WTC11 (cell line): Measurements from ENCODE around the gene IQGAP2. TPM values are rescaled to one million over a fixed set of nuclear protein-coding genes. Genes with fewer than 3 reads are reported as not detected.

ENCODE experiments used
- ATF1 ChIP-seq: sonication (generic); formaldehyde crosslinking; IDR thresholded peaks from 2 replicates; pipeline ENCODE4 v1.8.1; 2023; ENCODE audit warnings: mild to moderate bottlenecking, moderate library complexity, missing genetic modification reagents
- ELF4 ChIP-seq: sonication (generic); formaldehyde crosslinking; IDR thresholded peaks from 2 replicates; pipeline ENCODE4 v1.8.1; 2022; ENCODE audit warnings: low read depth, mild to moderate bottlenecking, moderate library complexity, missing genetic modification reagents
- GRHL2 ChIP-seq: fragments of 250-450 bp; sonication (Bioruptor Pico); IDR thresholded peaks from 2 replicates; pipeline ENCODE4 v1.8.0; 2022; ENCODE audit warnings: mild to moderate bottlenecking, moderate library complexity; ENCODE audit not compliant: insufficient replicate concordance, severe bottlenecking
- GTF2I ChIP-seq: fragments of 250-450 bp; sonication (Bioruptor Pico); conservative IDR thresholded peaks from 2 replicates; pipeline ENCODE4 v1.4.0; 2021; ENCODE audit warnings: mild to moderate bottlenecking
- HMGA2 ChIP-seq: fragments of 250-450 bp; sonication (Bioruptor Pico); IDR thresholded peaks from 2 replicates; pipeline ENCODE4 v1.4.0; 2021; ENCODE audit warnings: mild to moderate bottlenecking, moderate library complexity
- SMAD3 ChIP-seq: sonication (generic); formaldehyde crosslinking; IDR thresholded peaks from 2 replicates; pipeline ENCODE4 v1.8.0; 2022; ENCODE audit warnings: missing genetic modification reagents, mild to moderate bottlenecking, borderline replicate concordance
- SOX15 ChIP-seq: fragments of 250-450 bp; sonication (Bioruptor Pico); IDR thresholded peaks from 2 replicates; pipeline ENCODE4 v1.9.0; 2021; ENCODE audit warnings: mild to moderate bottlenecking
- ZNF416 ChIP-seq: fragments of 250-450 bp; sonication (Bioruptor Pico); IDR thresholded peaks from 2 replicates; pipeline ENCODE4 v1.9.0; 2021; ENCODE audit warnings: mild to moderate bottlenecking, inconsistent platforms
- total RNA-seq: library from RNA; stranded (reverse); gene quantifications from 3 replicates; pipeline ENCODE4 v1.2.3, GENCODE V29; 2021
- TF ChIP-seq, protein P1 (sequence below): sonication (generic); formaldehyde crosslinking; IDR thresholded peaks from 2 replicates; pipeline ENCODE4 v1.8.1; 2023; ENCODE audit warnings: mild to moderate bottlenecking, missing genetic modification reagents, borderline replicate concordance
- TF ChIP-seq, protein P2 (sequence below): fragments of 250-450 bp; sonication (Bioruptor Pico); IDR thresholded peaks from 2 replicates; pipeline ENCODE4 v1.9.0; 2021; ENCODE audit warnings: mild to moderate bottlenecking
- TF ChIP-seq, protein P3 (sequence below): fragments of 250-450 bp; sonication (Bioruptor Pico); IDR thresholded peaks from 2 replicates; pipeline ENCODE4 v1.9.0; 2021; ENCODE audit warnings: mild to moderate bottlenecking, borderline replicate concordance
- TF ChIP-seq, protein P4 (sequence below): fragments of 250-450 bp; sonication (Bioruptor Pico); IDR thresholded peaks from 2 replicates; pipeline ENCODE4 v2.1.2; 2022; ENCODE audit warnings: mild to moderate bottlenecking, moderate library complexity
- TF ChIP-seq, protein P5 (sequence below): sonication (generic); formaldehyde crosslinking; IDR thresholded peaks from 2 replicates; pipeline ENCODE4 v1.8.1; 2023; ENCODE audit warnings: mild to moderate bottlenecking, missing genetic modification reagents
- TF ChIP-seq, protein P6 (sequence below): sonication (generic); formaldehyde crosslinking; IDR thresholded peaks from 2 replicates; pipeline ENCODE4 v1.8.1; 2022; ENCODE audit warnings: low read depth, missing genetic modification reagents, borderline replicate concordance
- TF ChIP-seq, protein P7 (sequence below): sonication (generic); formaldehyde crosslinking; conservative IDR thresholded peaks from 2 replicates; pipeline ENCODE4 v1.8.1; 2022; ENCODE audit warnings: mild to moderate bottlenecking, missing genetic modification reagents

IQGAP2 gene
- total RNA-seq, 1 experiment from 2014 or later: 70.6 TPM

DNA sequence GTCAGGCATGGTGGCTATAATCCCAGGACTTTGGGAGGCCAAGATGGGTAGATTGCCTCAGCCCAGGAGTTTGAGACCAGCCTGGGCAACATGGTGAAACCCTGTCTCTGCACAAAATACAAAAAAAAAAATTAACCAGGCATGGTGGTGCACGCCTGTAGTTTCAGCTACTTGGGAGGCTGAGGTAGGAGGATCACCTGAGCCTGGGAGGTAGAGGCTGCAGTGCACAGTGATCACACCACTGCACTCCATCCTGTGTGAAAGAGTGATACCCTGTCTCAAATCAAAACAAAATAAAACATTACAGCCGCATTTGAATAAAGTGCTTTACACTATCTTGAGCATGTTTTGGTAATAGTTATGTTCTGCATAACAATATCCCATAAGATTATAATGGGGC is 74.0 kb downstream of the IQGAP2 start (continued):
- TF ChIP-seq, protein P1, sequence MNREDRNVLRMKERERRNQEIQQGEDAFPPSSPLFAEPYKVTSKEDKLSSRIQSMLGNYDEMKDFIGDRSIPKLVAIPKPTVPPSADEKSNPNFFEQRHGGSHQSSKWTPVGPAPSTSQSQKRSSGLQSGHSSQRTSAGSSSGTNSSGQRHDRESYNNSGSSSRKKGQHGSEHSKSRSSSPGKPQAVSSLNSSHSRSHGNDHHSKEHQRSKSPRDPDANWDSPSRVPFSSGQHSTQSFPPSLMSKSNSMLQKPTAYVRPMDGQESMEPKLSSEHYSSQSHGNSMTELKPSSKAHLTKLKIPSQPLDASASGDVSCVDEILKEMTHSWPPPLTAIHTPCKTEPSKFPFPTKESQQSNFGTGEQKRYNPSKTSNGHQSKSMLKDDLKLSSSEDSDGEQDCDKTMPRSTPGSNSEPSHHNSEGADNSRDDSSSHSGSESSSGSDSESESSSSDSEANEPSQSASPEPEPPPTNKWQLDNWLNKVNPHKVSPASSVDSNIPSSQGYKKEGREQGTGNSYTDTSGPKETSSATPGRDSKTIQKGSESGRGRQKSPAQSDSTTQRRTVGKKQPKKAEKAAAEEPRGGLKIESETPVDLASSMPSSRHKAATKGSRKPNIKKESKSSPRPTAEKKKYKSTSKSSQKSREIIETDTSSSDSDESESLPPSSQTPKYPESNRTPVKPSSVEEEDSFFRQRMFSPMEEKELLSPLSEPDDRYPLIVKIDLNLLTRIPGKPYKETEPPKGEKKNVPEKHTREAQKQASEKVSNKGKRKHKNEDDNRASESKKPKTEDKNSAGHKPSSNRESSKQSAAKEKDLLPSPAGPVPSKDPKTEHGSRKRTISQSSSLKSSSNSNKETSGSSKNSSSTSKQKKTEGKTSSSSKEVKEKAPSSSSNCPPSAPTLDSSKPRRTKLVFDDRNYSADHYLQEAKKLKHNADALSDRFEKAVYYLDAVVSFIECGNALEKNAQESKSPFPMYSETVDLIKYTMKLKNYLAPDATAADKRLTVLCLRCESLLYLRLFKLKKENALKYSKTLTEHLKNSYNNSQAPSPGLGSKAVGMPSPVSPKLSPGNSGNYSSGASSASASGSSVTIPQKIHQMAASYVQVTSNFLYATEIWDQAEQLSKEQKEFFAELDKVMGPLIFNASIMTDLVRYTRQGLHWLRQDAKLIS (CRISPR knock-in tag): no peak
- TF ChIP-seq GTF2I (CRISPR knock-in tag) (no peak), SOX15 (no peak), SMAD3 (CRISPR knock-in tag) (no peak), ELF4 (no peak), HMGA2 (no peak), ZNF416 (CRISPR knock-in tag) (no peak), GRHL2 (CRISPR knock-in tag) (no peak), ATF1 (no peak)
- TF ChIP-seq, protein P2, sequence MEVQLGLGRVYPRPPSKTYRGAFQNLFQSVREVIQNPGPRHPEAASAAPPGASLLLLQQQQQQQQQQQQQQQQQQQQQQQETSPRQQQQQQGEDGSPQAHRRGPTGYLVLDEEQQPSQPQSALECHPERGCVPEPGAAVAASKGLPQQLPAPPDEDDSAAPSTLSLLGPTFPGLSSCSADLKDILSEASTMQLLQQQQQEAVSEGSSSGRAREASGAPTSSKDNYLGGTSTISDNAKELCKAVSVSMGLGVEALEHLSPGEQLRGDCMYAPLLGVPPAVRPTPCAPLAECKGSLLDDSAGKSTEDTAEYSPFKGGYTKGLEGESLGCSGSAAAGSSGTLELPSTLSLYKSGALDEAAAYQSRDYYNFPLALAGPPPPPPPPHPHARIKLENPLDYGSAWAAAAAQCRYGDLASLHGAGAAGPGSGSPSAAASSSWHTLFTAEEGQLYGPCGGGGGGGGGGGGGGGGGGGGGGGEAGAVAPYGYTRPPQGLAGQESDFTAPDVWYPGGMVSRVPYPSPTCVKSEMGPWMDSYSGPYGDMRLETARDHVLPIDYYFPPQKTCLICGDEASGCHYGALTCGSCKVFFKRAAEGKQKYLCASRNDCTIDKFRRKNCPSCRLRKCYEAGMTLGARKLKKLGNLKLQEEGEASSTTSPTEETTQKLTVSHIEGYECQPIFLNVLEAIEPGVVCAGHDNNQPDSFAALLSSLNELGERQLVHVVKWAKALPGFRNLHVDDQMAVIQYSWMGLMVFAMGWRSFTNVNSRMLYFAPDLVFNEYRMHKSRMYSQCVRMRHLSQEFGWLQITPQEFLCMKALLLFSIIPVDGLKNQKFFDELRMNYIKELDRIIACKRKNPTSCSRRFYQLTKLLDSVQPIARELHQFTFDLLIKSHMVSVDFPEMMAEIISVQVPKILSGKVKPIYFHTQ (CRISPR knock-in tag): no peak
- TF ChIP-seq, protein P3, sequence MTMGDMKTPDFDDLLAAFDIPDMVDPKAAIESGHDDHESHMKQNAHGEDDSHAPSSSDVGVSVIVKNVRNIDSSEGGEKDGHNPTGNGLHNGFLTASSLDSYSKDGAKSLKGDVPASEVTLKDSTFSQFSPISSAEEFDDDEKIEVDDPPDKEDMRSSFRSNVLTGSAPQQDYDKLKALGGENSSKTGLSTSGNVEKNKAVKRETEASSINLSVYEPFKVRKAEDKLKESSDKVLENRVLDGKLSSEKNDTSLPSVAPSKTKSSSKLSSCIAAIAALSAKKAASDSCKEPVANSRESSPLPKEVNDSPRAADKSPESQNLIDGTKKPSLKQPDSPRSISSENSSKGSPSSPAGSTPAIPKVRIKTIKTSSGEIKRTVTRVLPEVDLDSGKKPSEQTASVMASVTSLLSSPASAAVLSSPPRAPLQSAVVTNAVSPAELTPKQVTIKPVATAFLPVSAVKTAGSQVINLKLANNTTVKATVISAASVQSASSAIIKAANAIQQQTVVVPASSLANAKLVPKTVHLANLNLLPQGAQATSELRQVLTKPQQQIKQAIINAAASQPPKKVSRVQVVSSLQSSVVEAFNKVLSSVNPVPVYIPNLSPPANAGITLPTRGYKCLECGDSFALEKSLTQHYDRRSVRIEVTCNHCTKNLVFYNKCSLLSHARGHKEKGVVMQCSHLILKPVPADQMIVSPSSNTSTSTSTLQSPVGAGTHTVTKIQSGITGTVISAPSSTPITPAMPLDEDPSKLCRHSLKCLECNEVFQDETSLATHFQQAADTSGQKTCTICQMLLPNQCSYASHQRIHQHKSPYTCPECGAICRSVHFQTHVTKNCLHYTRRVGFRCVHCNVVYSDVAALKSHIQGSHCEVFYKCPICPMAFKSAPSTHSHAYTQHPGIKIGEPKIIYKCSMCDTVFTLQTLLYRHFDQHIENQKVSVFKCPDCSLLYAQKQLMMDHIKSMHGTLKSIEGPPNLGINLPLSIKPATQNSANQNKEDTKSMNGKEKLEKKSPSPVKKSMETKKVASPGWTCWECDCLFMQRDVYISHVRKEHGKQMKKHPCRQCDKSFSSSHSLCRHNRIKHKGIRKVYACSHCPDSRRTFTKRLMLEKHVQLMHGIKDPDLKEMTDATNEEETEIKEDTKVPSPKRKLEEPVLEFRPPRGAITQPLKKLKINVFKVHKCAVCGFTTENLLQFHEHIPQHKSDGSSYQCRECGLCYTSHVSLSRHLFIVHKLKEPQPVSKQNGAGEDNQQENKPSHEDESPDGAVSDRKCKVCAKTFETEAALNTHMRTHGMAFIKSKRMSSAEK: no peak
- TF ChIP-seq, protein P4, sequence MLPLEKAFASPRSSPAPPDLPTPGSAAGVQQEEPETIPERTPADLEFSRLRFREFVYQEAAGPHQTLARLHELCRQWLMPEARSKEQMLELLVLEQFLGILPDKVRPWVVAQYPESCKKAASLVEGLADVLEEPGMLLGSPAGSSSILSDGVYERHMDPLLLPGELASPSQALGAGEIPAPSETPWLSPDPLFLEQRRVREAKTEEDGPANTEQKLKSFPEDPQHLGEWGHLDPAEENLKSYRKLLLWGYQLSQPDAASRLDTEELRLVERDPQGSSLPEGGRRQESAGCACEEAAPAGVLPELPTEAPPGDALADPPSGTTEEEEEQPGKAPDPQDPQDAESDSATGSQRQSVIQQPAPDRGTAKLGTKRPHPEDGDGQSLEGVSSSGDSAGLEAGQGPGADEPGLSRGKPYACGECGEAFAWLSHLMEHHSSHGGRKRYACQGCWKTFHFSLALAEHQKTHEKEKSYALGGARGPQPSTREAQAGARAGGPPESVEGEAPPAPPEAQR (CRISPR knock-in tag): no peak
- TF ChIP-seq, protein P5, sequence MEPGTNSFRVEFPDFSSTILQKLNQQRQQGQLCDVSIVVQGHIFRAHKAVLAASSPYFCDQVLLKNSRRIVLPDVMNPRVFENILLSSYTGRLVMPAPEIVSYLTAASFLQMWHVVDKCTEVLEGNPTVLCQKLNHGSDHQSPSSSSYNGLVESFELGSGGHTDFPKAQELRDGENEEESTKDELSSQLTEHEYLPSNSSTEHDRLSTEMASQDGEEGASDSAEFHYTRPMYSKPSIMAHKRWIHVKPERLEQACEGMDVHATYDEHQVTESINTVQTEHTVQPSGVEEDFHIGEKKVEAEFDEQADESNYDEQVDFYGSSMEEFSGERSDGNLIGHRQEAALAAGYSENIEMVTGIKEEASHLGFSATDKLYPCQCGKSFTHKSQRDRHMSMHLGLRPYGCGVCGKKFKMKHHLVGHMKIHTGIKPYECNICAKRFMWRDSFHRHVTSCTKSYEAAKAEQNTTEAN: no peak
- TF ChIP-seq, protein P6, sequence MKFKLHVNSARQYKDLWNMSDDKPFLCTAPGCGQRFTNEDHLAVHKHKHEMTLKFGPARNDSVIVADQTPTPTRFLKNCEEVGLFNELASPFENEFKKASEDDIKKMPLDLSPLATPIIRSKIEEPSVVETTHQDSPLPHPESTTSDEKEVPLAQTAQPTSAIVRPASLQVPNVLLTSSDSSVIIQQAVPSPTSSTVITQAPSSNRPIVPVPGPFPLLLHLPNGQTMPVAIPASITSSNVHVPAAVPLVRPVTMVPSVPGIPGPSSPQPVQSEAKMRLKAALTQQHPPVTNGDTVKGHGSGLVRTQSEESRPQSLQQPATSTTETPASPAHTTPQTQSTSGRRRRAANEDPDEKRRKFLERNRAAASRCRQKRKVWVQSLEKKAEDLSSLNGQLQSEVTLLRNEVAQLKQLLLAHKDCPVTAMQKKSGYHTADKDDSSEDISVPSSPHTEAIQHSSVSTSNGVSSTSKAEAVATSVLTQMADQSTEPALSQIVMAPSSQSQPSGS: no peak
- TF ChIP-seq, protein P7, sequence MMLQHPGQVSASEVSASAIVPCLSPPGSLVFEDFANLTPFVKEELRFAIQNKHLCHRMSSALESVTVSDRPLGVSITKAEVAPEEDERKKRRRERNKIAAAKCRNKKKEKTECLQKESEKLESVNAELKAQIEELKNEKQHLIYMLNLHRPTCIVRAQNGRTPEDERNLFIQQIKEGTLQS (CRISPR knock-in tag): no peak
